Endothelial cell of umbilical vein (primary cell): Measurements from ENCODE around the gene PANK3. TPM values are rescaled to one million over a fixed set of nuclear protein-coding genes. Genes with fewer than 3 reads are reported as not detected.

Source experiments
- BruUV-seq: library from RNA; stranded (reverse); fragments of 400-500 nt; replicated peaks from 2 replicates; lab custom pipeline; 2021; lab: Mats Ljungman, UMichigan
- CTCF ChIA-PET: fragments of 300-600, 350-600 bp; sonication (Branson Sonifier 250); formaldehyde crosslinking; loops from one replicate; lab custom pipeline; 2021; ENCODE audit warnings: antibody characterized with exemption, inconsistent platforms; lab: Charles Lee
- POLR2A ChIA-PET: fragments of 300-600, 350-600 bp; sonication (Branson Sonifier 250); formaldehyde crosslinking; loops from one replicate; lab custom pipeline; 2021; ENCODE audit warnings: antibody characterized with exemption, inconsistent platforms; lab: Charles Lee
- DNase-seq: peaks from one replicate; pipeline ENCODE4 v3.0.0-alpha.2; 2011; ENCODE audit warnings: low read depth, low spot score
- FAIRE-seq: peaks from 2 replicates; lab custom pipeline; 2011; peaks lifted over from hg19 to GRCh38; lab: Jason Lieb, UNC
- H2AFZ ChIP-seq: 2 replicates; pipeline ENCODE4 v1.6.0; 2012; ENCODE audit warnings: low read depth, low read length, control low read depth, inconsistent platforms
- H3K27ac ChIP-seq: 2 replicates; pipeline ENCODE4 v1.5.1; 2011; ENCODE audit warnings: low read depth, mild to moderate bottlenecking, control low read depth, low read length, moderate library complexity; ENCODE audit not compliant: insufficient read depth
- H3K27me3 ChIP-seq, 2 experiments: 2 replicates each; pipeline versions ENCODE4 v1.6.0 to v1.6.1; 2011; ENCODE audit warnings: low read length in 2 of 2, mixed read lengths in 1 of 2; ENCODE audit not compliant: control insufficient read depth in 2 of 2, insufficient read depth in 2 of 2
- H3K36me3 ChIP-seq, 2 experiments: 2 replicates in 1 of 2; 3 replicates in 1 of 2; pipeline ENCODE4 v1.5.1; 2011; ENCODE audit warnings: low read length in 2 of 2, mild to moderate bottlenecking in 1 of 2, moderate library complexity in 1 of 2; ENCODE audit not compliant: control insufficient read depth in 2 of 2, insufficient read depth in 2 of 2; ENCODE audit errors: extremely low read depth in 1 of 2
- H3K4me1 ChIP-seq: 3 replicates; pipeline ENCODE4 v1.5.1; 2011; ENCODE audit warnings: mild to moderate bottlenecking, low read length; ENCODE audit not compliant: control insufficient read depth, insufficient read depth; ENCODE audit errors: extremely low read depth
- H3K4me2 ChIP-seq: 2 replicates; pipeline ENCODE4 v1.6.1; 2011; ENCODE audit warnings: low read length, control low read depth, mixed read lengths; ENCODE audit not compliant: insufficient read depth
- H3K4me3 ChIP-seq, 3 experiments: fragments of 200-600 bp in 1 of 3; sonication (generic), shearing (Covaris generic) in 1 of 3; replicated peaks in 1 of 3; 2 replicates each; pipeline ENCODE4 v1.5.1; 2011 to 2016; ENCODE audit warnings: control low read depth in 3 of 3, low read length in 3 of 3, mild to moderate bottlenecking in 2 of 3, inconsistent platforms in 1 of 3, low read depth in 1 of 3, moderate library complexity in 1 of 3; ENCODE audit not compliant: insufficient read depth in 1 of 3
- H3K79me2 ChIP-seq: 2 replicates; pipeline ENCODE4 v1.6.0; 2012; ENCODE audit warnings: low read length, inconsistent platforms; ENCODE audit not compliant: control insufficient read depth, insufficient read depth
- H3K9ac ChIP-seq: replicated peaks from 2 replicates; pipeline ENCODE3; 2011; ENCODE audit warnings: low read length, control low read depth; ENCODE audit not compliant: insufficient read depth; ENCODE audit errors: extremely low read depth
- H3K9me1 ChIP-seq: replicated peaks from 3 replicates; pipeline ENCODE4 v1.6.0; 2011; ENCODE audit warnings: mild to moderate bottlenecking, low read length; ENCODE audit not compliant: control insufficient read depth, insufficient read depth; ENCODE audit errors: extremely low read depth
- H3K9me3 ChIP-seq: replicated peaks from 2 replicates; pipeline ENCODE4 v1.5.1; 2012; ENCODE audit warnings: low read length, inconsistent platforms; ENCODE audit not compliant: control insufficient read depth, insufficient read depth
- H4K20me1 ChIP-seq: replicated peaks from 2 replicates; pipeline ENCODE3; 2011; ENCODE audit warnings: mild to moderate bottlenecking, low read length; ENCODE audit not compliant: control insufficient read depth, insufficient read depth; ENCODE audit errors: extremely low read depth
- CTCF ChIP-seq, 2 donors: IDR thresholded peaks; 1 replicate in 1 of 2; 2 replicates in 1 of 2; pipeline ENCODE4 v1.5.1; 2011; ENCODE audit warnings: low read length in 2 of 2, mild to moderate bottlenecking in 2 of 2, moderate library complexity in 2 of 2, control low read depth in 1 of 2, inconsistent platforms in 1 of 2, low read depth in 1 of 2; ENCODE audit not compliant: insufficient read depth in 1 of 2; ENCODE audit errors: extremely low read depth in 1 of 2
- EZH2 ChIP-seq: IDR thresholded peaks from 2 replicates; pipeline ENCODE4 v1.6.1; 2012; ENCODE audit warnings: borderline replicate concordance, low read depth, mild to moderate bottlenecking, moderate library complexity, low read length, inconsistent platforms; ENCODE audit not compliant: severe bottlenecking
- FOS ChIP-seq: IDR thresholded peaks from 2 replicates; pipeline ENCODE4 v1.6.1; 2011; ENCODE audit warnings: mild to moderate bottlenecking, low read length, moderate library complexity, borderline replicate concordance; ENCODE audit not compliant: insufficient read depth
- GATA2 ChIP-seq: IDR thresholded peaks from 2 replicates; pipeline ENCODE4 v1.7.0; 2011; ENCODE audit warnings: low read depth, mild to moderate bottlenecking, moderate library complexity, mixed read lengths, low read length; ENCODE audit not compliant: insufficient read length, insufficient read depth
- JUN ChIP-seq: IDR thresholded peaks from 2 replicates; pipeline ENCODE4 v1.6.1; 2011; ENCODE audit warnings: borderline replicate concordance, low read depth; ENCODE audit not compliant: insufficient read length, insufficient read depth
- MYC ChIP-seq: IDR thresholded peaks from one replicate; pipeline ENCODE4 v1.6.1; 2011; ENCODE audit warnings: mild to moderate bottlenecking, low read depth, low read length
- POLR2A ChIP-seq: IDR thresholded peaks from 2 replicates; pipeline ENCODE4 v1.6.1; 2012; ENCODE audit warnings: low read depth, mild to moderate bottlenecking, control low read depth, low read length
- dilution Hi-C: fragments of 300-500 bp; cut with MboI; formaldehyde crosslinking; loops from one replicate; pipeline ENCODE4 v1.15.0; 2019; ENCODE audit warnings: low sequenced_read_pairs; ENCODE audit not compliant: extremely low pct_ligation_motif_present
- intact Hi-C: fragments of 100-400 bp; cut with micrococcal nuclease; formaldehyde crosslinking; loops from one replicate; pipeline ENCODE4 v1.10.0; 2022
- polyA plus RNA-seq, 4 experiments: library from polyadenylated mRNA; depleted of rRNA in 3 of 4; stranded (reverse) in 3 of 4; unstranded in 1 of 4; fragments of >200 nt; gene quantifications; 2 replicates each; pipeline versions ENCODE4 v1.2.1 to v1.2.3, GENCODE V29; 2011 to 2012; ENCODE audit warnings: missing spikeins in 1 of 4
- total RNA-seq: library from RNA; stranded (reverse); gene quantifications from 2 replicates; pipeline ENCODE4 v1.2.3, GENCODE V29; 2021

Gene PANK3
- total and polyA plus RNA-seq, 2 donors (not counting 3 experiments of a cell fraction or from before 2014, with no cell fraction given), result 8.1 to 78.8 TPM

- dilution Hi-C loops, result no loop called here
- no peaks in the 10 kb centered on the region for H3K9me3 ChIP-seq
- no peaks in the 10 kb centered on the region for H3K36me3 ChIP-seq
- H3K27ac ChIP-seq, result peak overlapping the region; percentile 92
- intact Hi-C loops, result loop anchor here (2.0 to 5.0 kb wide), 3 partner anchors 773 to 1394 kb away; no protein-coding TSS in a partner anchor
- peak; percentile 28 for DNase-seq
- H3K9me1 ChIP-seq, result no peaks in the 10 kb centered on the region
- FAIRE-seq, result peak; percentile 67
- ChIA-PET CTCF (no interaction called here), POLR2A (no interaction called here)
- BruUV-seq, result no TSS peak
- peak overlapping the region; percentile 97 for H3K9ac ChIP-seq
- no peak overlapping the region for H2AFZ ChIP-seq
- peak overlapping the region; percentile 100 for H3K4me2 ChIP-seq
- peaks cover 6% of the 10 kb centered on the region for H4K20me1 ChIP-seq
- H3K79me2 ChIP-seq, result peaks cover 56% of the 10 kb centered on the region
- peaks cover 24% of the 10 kb centered on the region for H3K4me1 ChIP-seq
- H3K27me3 ChIP-seq, result no peaks in the 10 kb centered on the region
- H3K4me3 ChIP-seq, result peak overlapping the region; percentile 80 to 100 (median 100)
- TF ChIP-seq POLR2A (no peak), FOS (no peak), MYC (no peak), EZH2 (no peak), CTCF (IDR thresholded peaks at IDR 0.05; ENCODE audit: extremely low read depth in 1 of 2, insufficient read depth in 1 of 2, low read depth in 1 of 2, low read length in 2 of 2) (no peak), JUN (no peak), GATA2 (no peak)
Observed at GRCh38 chr5:168578006-168578405, 1.2 kb downstream of the PANK3 start.
